ENCODE measurements around the gene FOXA1.
"Not testable (repeated sequence)": the region's sequence is repeated elsewhere in the genome, so short reads cannot be mapped to it uniquely, and the experiment has no call there.

FOXA1 gene

GRCh38 chr14:37588956-37589714 lies 5.9 kb downstream of the FOXA1 start:
- no peak for DNase-seq

DNA sequence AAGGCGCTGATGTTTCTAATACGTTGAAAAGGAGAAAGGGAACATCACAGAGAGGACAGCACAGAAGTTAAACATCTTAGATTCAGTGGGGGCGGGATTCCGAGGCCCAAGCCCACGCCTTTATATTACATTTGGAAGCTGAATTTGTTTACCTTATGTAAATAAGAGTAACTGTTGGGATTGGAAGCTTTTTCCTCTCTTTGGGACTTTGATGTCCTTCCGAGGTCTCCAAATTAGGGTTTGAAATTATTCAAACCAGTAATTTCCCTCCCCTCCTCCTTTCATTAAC lies 6.4 kb downstream of the FOXA1 start:
- DNase-seq, result no peak

DNA sequence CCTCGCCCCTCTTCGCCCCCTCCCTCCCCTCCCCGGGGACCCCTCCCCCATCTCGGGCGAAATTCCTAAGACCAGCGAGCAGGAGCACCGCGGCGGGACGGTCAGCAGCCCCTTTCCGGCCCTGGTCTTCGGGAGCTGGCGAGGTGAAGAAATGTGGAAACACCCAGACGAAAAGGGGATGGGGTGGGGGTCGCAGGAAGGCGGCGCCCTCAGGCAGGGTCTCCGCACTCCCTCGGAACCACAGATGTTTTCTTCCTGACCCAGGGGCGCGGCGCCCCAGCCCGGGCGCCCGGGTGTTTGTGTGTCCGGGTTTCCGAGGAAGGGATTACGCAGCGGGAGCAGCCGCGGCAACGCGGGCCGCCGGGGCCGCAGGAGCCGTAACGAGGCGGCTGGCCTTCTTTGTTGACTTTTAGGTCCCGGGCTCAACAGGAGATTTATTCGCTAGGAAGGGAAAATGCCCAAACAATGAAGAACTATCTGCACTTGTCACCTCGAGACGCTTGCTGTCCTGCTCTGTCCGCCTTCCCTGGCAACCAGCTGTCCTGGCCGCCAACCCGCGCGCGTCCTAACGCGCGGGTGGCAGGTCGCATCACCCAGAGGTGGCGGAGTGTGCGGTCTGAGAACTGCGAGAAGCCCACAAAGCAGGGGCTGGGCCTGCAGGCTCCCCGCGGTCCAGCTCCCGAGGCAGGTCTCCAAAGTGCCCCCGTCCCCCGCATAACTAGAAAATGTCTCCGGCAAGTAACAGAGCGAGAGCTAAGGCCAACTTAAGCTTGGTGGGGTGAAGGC lies 7.0 kb downstream of the FOXA1 start:
- DNase-seq, result no peak

DNA sequence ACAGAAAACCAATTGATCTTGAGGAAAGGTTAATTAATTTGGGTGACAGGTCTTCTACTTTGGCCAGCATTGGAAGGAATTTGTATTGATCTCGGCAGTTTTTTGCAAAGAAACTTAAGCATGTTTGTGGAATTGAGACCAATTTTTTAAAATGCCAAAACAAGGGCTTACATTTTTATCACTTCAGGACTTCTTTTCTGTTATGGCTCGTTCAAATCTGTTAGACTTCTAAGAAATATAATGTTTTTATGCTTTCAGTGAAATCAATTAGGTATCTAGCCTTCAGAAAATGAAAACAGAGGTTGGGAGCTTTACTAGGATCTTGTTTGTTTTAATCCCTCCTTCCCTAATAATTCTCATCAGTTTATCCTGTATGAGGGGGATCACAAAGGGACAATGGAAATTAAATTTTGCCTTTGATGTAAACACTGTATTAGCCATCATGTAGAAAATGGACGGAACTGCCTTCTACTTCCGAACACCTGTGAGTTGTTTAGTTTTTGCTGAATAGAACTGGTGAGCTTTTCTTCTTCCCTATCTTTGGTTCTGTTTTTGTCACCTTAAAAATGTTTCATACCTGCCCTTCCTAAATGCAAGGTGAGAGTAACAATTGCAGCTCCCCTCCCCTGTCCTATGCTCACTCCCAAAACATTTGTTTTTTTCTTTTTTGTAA lies 7.8 kb downstream of the FOXA1 start:
- DNase-seq, result no peak

DNA sequence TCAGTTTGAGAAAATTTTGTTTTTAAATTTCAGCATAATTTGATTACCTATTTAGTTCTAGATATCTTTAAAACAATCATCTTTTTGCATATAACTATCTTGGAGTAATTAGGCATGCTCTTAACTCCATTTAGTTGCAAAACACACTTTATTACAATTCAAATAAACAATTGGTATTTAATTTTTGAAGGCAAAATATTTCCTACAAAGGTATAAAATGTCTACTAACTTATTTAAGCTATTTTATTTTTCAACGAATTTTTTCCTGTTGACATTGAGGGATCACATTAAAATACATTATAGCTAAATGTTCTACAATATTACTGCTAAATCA lies 8.3 kb downstream of the FOXA1 start:
- no peak for DNase-seq

DNA sequence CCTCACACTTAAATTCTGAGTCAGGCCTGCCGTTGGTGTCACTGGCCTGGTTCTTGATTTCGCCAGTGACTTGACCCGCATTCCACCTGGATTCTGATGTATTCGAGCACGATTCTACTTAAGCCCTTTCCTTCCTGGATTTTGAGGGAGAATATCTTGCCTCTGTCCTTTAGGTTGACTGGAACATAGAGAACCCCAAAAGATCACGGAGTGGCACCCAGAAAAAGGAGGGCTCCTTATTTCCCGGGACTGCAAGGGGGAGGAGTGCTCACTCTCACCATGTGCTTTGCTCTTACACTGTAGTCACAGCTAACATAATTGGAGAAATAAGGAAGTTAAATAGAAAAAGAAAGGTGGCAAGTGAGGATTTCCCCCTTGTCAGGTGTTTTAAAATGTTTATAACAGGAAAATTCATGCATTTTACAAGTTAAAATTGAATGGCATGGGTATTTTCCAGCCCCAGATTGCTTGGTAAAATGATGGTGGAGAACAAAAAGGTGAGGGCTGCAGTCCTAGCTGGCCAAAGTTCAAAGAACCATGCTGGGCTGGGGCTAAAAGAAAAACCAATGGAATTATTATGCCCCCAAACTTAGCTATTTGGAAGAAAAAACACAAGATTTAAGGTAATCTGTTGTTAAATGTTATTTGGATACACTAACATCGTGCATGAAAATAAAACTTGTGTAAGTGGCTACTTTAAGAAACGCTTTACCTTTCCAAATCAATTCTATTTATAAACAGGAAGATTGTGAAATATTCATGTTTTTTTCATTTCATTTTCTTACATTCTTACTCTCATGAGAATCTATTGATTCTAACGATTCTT lies 8.9 kb downstream of the FOXA1 start:
- no peak for DNase-seq

- DNase-seq, result no peak
Observed at GRCh38 chr14:37585101-37585511, 9.9 kb downstream of the FOXA1 start.

- no peak for DNase-seq
Observed at GRCh38 chr14:37584211-37585100, 10.6 kb downstream of the FOXA1 start.

DNA sequence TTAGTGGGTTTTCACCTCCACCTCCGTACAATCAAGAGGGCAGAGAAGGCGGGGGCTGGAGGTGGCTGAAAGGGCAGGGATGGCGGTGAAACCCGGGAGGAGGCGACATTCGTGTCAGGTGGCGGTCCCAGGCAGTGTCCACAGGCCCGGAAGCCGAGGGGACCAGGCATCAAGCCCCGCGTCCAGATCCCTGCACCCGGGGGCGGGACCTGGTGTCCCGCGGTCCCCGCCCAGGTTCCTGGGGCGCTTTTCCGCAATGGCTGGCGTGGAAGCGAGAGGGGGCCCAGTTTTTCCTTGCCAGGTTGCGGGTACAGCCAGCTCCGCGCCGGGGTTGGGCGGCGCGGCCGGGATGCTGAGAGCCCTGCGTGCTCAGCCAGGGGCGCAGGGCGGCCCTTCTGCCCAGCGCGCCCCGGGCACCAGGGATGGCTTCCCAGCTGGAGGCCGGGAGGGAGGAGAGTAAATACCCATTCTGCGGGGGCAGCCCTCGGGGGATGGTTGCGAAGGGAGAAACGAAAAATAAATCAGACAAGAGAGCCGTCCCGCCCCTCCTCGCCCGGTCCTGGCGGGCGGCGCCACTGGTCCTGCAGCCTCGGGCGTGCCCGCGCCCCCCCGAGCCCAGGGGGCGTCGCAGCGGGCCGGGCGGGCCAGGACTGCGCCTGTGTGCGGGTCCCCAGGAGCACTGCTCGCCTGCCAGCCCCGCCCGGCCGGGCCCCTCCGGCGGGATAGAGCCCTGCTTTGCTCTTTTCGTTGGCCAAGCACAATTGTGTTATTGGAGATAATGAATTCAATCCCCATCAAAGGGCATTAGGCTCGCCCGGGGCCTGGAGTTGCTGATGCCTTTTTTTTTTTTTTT lies 11.5 kb downstream of the FOXA1 start:
- peak; percentile 38 for DNase-seq

DNA sequence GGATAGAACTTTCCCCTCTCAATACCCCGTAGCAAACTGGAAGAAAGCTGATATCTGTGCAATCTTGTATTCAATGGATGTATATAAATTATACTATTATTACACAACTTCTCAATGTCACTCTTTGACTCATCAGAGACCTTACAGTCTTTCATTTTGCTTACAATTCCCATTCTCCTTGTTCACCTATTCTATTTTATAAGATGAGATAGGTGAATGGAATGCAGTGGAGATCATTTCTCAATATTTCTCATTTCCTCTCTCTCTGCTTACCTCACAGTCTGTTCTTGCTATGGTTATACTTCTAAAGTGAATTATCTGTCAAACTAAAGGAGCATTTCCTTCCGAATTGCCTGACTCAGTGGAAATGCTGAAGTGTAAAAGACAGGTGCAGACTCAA lies 14.9 kb downstream of the FOXA1 start:
- DNase-seq, result no peak

DNA sequence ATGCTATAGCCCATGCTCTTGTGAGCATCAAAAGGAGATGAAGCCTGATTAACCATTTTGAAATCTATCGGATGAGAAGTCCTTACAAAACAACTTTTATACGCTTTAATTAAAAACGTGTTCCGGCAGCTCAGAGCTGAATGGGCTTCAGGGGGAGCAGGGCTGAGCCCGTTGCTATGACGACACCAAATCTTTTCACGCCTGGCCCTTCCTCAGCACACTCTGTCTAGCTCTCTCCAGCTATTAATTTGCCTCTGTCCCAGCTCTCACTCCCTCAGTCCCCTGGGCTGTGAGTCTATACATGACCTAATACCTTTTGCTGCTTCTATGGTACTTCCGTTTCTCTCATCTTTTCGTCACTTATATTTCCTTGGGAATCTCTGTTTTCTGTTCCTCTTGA lies 15.8 kb downstream of the FOXA1 start:
- peak; percentile 44 for DNase-seq

DNA sequence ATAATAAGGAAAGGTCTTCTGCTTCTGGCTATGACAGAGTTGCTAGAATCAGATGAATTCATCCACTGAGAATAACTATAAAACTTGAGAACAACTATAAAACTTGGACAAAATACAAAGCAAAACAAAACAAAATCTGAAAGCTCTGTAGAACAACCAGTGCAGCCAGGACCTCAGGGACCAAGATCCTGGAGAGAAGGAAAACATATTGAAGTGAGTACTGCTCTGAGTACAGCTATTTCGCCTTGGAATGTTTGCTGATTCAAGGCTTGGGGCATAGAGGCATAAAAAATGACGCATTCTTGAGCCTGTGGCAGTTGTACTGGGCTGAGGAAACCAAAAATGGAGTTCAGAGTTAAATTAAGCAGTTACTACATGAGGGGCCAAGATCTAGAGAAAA lies 21.7 kb downstream of the FOXA1 start:
- DNase-seq, result no peak

- DNase-seq, result no peak
Observed at GRCh38 chr14:37571391-37571790, 23.7 kb downstream of the FOXA1 start.

DNA sequence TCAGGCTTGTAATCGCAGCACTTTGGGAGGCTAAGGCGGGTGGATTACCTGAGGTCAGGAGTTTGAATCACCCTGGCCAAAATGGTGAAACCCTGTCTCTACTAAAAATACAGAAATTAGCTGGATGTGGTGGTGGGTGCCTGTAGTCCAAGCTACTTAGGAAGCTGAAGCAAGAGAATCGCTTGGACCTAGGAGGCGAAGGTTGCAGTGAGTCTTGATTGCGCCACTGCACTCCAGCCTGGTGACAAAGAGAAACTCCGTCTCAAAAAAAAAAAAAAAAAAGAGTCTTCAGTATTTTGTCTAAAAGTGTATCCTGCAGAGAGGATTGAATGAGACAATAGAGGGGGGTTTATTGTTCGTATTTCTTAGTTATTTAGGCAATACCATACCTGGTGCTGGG lies 25.3 kb downstream of the FOXA1 start:
- DNase-seq, result no peak

- DNase-seq, result no peak
Observed at GRCh38 chr14:37566811-37567371, 28.2 kb downstream of the FOXA1 start.

- no peak for DNase-seq
Observed at GRCh38 chr14:37565550-37565949, 29.5 kb downstream of the FOXA1 start.

DNA sequence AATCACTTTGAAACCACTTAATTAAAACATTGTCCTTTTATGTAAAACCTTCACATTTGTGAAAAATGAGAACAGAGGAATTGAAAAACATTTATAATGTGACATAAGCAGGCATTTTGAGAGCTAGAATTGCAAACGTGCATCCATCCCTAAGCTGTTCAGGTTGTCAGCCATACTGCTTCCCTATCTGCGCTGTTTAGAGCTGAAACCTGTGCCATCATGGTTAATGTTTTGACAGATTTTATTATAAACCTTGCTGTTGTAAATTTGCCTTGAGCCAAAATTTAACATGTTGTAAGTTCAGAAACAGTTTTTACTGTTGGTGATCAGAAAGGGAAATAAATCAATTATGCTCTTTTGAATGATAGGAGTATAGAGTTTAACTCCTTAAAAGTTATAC lies 31.9 kb downstream of the FOXA1 start:
- no peak for DNase-seq

DNA sequence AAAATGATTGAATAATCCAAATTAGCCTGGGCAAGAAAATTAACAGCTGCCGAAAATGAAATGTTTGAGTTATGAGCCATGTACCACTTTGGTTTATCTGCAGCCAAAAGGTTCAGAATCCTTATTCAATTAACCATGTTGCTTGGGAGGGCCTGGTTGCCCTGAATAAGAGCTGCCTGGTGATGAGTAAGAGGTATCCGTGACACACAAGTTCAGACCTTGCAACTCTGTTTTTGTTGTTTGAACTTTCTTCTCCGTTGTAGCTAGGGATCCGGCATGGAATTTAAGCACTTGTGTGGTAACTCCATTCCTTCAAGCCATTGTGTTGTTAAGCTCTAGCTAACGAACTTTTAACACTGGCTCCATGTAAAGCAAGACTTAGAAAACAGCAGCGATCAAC lies 35.7 kb downstream of the FOXA1 start:
- DNase-seq, result no peak

GRCh38 chr14:37558740-37559139 lies 36.3 kb downstream of the FOXA1 start:
- no peak for DNase-seq

GRCh38 chr14:37555596-37555995 lies 39.5 kb downstream of the FOXA1 start:
- DNase-seq, result not testable (repeated sequence)

Measured in NCI-H524 treated with DMSO at 0.1 percent for 48 hours (cell line).